SK-N-SH (cell line): Measurements from ENCODE around the gene FLYWCH2.

ENCODE experiments used
- CTCF ChIP-seq: fragments of 200-600 bp; sonication (generic); IDR thresholded peaks from 2 replicates; pipeline ENCODE4 v1.6.1; 2017; ENCODE audit warnings: antibody characterized with exemption, mild to moderate bottlenecking, moderate library complexity
- JUND ChIP-seq: IDR thresholded peaks from 2 replicates; pipeline ENCODE4 v1.4.0; 2012
- TF ChIP-seq, protein P1 (sequence below): IDR thresholded peaks from 2 replicates; pipeline ENCODE4 v1.4.0; 2012; ENCODE audit warnings: low read depth

DNA sequence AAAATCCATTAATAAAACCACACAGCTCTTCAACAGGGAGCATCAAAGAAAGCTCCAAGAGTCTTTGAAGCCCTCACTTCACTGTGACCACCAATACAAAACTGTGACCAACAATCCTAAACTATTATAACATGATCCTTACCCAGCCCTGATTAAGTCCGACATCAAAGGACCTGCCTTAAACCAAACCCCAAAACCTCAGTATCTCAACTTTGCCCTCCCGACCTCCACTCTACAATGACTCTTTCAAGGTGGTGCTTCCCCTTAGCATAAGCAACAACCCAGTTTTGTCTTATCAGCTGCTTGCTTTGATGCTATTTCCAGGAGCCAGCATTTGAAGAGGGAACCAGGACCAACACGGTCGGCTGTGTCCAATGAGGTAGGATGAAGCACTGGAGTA is 16.6 kb upstream of the FLYWCH2 start:
- TF ChIP-seq, protein P1, sequence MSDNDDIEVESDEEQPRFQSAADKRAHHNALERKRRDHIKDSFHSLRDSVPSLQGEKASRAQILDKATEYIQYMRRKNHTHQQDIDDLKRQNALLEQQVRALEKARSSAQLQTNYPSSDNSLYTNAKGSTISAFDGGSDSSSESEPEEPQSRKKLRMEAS: no peak
- TF ChIP-seq JUND: no peak
- TF ChIP-seq CTCF: no peak
